Muscle layer of duodenum (tissue), 2 donors: ENCODE results near the gene CXCL14.

ENCODE experiments used
- H3K27ac ChIP-seq: one replicate; pipeline ENCODE4 v1.7.0; 2013; ENCODE audit warnings: mild to moderate bottlenecking, low read length
- H3K27me3 ChIP-seq: one replicate; pipeline ENCODE4 v1.7.0; 2013; ENCODE audit warnings: low read depth, mild to moderate bottlenecking, control low read depth, low read length
- H3K36me3 ChIP-seq, 2 donors: one replicate each; pipeline ENCODE4 v1.7.0; 2013; ENCODE audit warnings: low read length in 2 of 2, control low read depth in 1 of 2, mild to moderate bottlenecking in 1 of 2; ENCODE audit not compliant: insufficient read depth in 2 of 2, control insufficient read depth in 1 of 2
- H3K4me1 ChIP-seq, 2 donors: one replicate each; pipeline ENCODE4 v1.7.0; 2013; ENCODE audit warnings: low read length in 2 of 2, mild to moderate bottlenecking in 2 of 2, control low read depth in 1 of 2, moderate library complexity in 1 of 2; ENCODE audit not compliant: insufficient read depth in 2 of 2, control insufficient read depth in 1 of 2
- H3K4me3 ChIP-seq, 2 donors: one replicate each; pipeline ENCODE4 v1.7.0; 2013; ENCODE audit warnings: low read length in 2 of 2, low read depth in 1 of 2, mild to moderate bottlenecking in 1 of 2
- H3K9me3 ChIP-seq, 2 donors: one replicate each; pipeline ENCODE4 v1.7.0; 2013; ENCODE audit warnings: low read length in 2 of 2, control low read depth in 1 of 2, mild to moderate bottlenecking in 1 of 2; ENCODE audit not compliant: control insufficient read depth in 1 of 2
- donor health status: healthy.

The CXCL14 gene

GRCh38 chr5:135606431-135606830 is 27.6 kb upstream of the CXCL14 start:
- no peaks in the 10 kb centered on the region for H3K9me3 ChIP-seq
- H3K27me3 ChIP-seq, result no peaks in the 10 kb centered on the region
- no peaks in the 10 kb centered on the region for H3K4me1 ChIP-seq
- no peaks in the 10 kb centered on the region for H3K36me3 ChIP-seq
- no peak overlapping the region for H3K27ac ChIP-seq
- H3K4me3 ChIP-seq, result no peak overlapping the region

GRCh38 chr5:135605221-135605620 is 26.4 kb upstream of the CXCL14 start:
- H3K4me3 ChIP-seq, result no peak overlapping the region
- H3K4me1 ChIP-seq, result no peaks in the 10 kb centered on the region
- H3K27ac ChIP-seq, result no peak overlapping the region
- H3K27me3 ChIP-seq, result no peaks in the 10 kb centered on the region
- H3K36me3 ChIP-seq, result no peaks in the 10 kb centered on the region
- no peaks in the 10 kb centered on the region for H3K9me3 ChIP-seq

- Histone ChIP-seq H3K9me3 (no peaks in the 10 kb centered on the region), H3K27me3 (no peaks in the 10 kb centered on the region), H3K4me1 (no peaks in the 10 kb centered on the region), H3K4me3 (no peak overlapping the region), H3K36me3 (no peaks in the 10 kb centered on the region), H3K27ac (no peak overlapping the region)
These were observed 25.3 kb upstream of the CXCL14 start for GRCh38 chr5:135604056-135604455.

GRCh38 chr5:135602882-135603721 is 24.3 kb upstream of the CXCL14 start:
- H3K4me1 ChIP-seq, result no peaks in the 10 kb centered on the region
- no peaks in the 10 kb centered on the region for H3K36me3 ChIP-seq
- no peak overlapping the region for H3K4me3 ChIP-seq
- no peaks in the 10 kb centered on the region for H3K9me3 ChIP-seq
- H3K27me3 ChIP-seq, result no peaks in the 10 kb centered on the region
- H3K27ac ChIP-seq, result no peak overlapping the region

GRCh38 chr5:135601466-135601865 is 22.7 kb upstream of the CXCL14 start:
- Histone ChIP-seq H3K36me3 (no peaks in the 10 kb centered on the region), H3K4me1 (no peaks in the 10 kb centered on the region), H3K9me3 (no peaks in the 10 kb centered on the region), H3K4me3 (no peak overlapping the region), H3K27me3 (no peaks in the 10 kb centered on the region), H3K27ac (no peak overlapping the region)

GRCh38 chr5:135600971-135601381 is 22.2 kb upstream of the CXCL14 start:
- Histone ChIP-seq H3K36me3 (no peaks in the 10 kb centered on the region), H3K4me3 (no peak overlapping the region), H3K27me3 (no peaks in the 10 kb centered on the region), H3K27ac (no peak overlapping the region), H3K9me3 (no peaks in the 10 kb centered on the region), H3K4me1 (no peaks in the 10 kb centered on the region)

GRCh38 chr5:135600152-135600570 is 21.4 kb upstream of the CXCL14 start:
- Histone ChIP-seq H3K9me3 (no peaks in the 10 kb centered on the region), H3K27ac (no peak overlapping the region), H3K4me1 (no peaks in the 10 kb centered on the region), H3K36me3 (no peaks in the 10 kb centered on the region), H3K4me3 (no peak overlapping the region), H3K27me3 (no peaks in the 10 kb centered on the region)

- Histone ChIP-seq H3K36me3 (no peaks in the 10 kb centered on the region), H3K27me3 (no peaks in the 10 kb centered on the region), H3K27ac (no peak overlapping the region), H3K4me3 (no peak overlapping the region), H3K9me3 (no peaks in the 10 kb centered on the region), H3K4me1 (no peaks in the 10 kb centered on the region)
These were observed 20.8 kb upstream of the CXCL14 start for GRCh38 chr5:135599421-135600151.

- Histone ChIP-seq H3K36me3 (no peaks in the 10 kb centered on the region), H3K4me3 (no peak overlapping the region), H3K27ac (no peak overlapping the region), H3K4me1 (no peaks in the 10 kb centered on the region), H3K9me3 (no peaks in the 10 kb centered on the region), H3K27me3 (no peaks in the 10 kb centered on the region)
These were observed 20.1 kb upstream of the CXCL14 start for GRCh38 chr5:135598691-135599395.

GRCh38 chr5:135596788-135597187 is 18.0 kb upstream of the CXCL14 start:
- Histone ChIP-seq H3K4me1 (no peaks in the 10 kb centered on the region), H3K9me3 (no peaks in the 10 kb centered on the region), H3K4me3 (no peak overlapping the region), H3K36me3 (no peaks in the 10 kb centered on the region), H3K27ac (no peak overlapping the region), H3K27me3 (no peaks in the 10 kb centered on the region)

GRCh38 chr5:135596157-135596763 is 17.5 kb upstream of the CXCL14 start:
- Histone ChIP-seq H3K9me3 (no peaks in the 10 kb centered on the region), H3K4me1 (no peaks in the 10 kb centered on the region)

More at GRCh38 chr5:135596157-135596763, 17.5 kb upstream of the CXCL14 start:
- no peaks in the 10 kb centered on the region for H3K36me3 ChIP-seq
- no peak overlapping the region for H3K4me3 ChIP-seq
- H3K27me3 ChIP-seq, result no peaks in the 10 kb centered on the region
- no peak overlapping the region for H3K27ac ChIP-seq
